Measurements from ENCODE around the gene PLXND1. TPM values are rescaled to one million over a fixed set of nuclear protein-coding genes. Genes with fewer than 3 reads are reported as not detected.

The PLXND1 gene
- total RNA-seq, 1 donor from 2014 or later, result 27.3 TPM

DNA sequence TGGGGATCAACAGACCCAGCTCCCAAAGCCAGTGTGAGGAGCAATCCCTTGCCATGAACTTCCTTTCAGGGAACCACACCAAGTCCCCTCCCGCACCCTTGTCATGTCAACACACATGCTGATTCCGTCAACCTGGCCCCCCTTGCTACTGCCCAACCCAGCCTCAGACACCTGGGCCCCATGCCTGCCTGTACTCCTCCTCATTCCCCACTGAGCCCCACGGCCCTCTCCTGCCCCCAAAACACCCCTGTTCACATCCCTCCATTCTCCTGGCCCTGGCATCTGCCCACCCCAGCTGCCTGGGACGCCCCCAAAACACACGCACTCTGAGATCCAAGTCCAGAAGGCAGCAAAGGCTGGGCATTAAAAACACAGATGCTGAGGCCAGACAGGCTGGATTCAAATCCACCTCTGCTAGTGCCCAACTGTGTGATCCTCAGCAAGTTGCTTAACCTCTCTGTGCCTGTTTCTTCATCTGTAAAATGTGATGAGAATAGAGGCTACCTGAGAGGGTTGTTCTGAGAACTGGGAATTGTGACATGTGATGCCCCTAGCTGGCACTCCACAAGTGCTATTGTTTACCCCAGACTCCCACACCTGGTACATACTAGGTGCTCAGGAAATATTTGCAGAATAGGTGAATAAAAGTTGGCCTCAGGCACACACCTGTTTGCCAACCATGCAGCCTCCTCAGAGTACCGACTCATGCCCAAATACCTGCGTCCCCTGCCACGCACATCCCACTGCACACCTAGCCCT, 2.3 kb downstream of the PLXND1 start:
- TF ChIP-seq, protein P1, sequence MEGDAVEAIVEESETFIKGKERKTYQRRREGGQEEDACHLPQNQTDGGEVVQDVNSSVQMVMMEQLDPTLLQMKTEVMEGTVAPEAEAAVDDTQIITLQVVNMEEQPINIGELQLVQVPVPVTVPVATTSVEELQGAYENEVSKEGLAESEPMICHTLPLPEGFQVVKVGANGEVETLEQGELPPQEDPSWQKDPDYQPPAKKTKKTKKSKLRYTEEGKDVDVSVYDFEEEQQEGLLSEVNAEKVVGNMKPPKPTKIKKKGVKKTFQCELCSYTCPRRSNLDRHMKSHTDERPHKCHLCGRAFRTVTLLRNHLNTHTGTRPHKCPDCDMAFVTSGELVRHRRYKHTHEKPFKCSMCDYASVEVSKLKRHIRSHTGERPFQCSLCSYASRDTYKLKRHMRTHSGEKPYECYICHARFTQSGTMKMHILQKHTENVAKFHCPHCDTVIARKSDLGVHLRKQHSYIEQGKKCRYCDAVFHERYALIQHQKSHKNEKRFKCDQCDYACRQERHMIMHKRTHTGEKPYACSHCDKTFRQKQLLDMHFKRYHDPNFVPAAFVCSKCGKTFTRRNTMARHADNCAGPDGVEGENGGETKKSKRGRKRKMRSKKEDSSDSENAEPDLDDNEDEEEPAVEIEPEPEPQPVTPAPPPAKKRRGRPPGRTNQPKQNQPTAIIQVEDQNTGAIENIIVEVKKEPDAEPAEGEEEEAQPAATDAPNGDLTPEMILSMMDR (conservative IDR thresholded peaks at IDR 0.05; ENCODE audit: low read depth, low read length), result no peak
- DNase-seq (ENCODE audit: low read depth), result no peak
- H3K4me3 ChIP-seq (ENCODE audit: low read depth, low read length), result no peak overlapping the region

GRCh38 chr3:129603561-129603942, 2.9 kb downstream of the PLXND1 start:
- TF ChIP-seq, protein P1 (conservative IDR thresholded peaks at IDR 0.05; ENCODE audit: low read depth, low read length), result no peak
- no peak for DNase-seq (ENCODE audit: low read depth)
- H3K4me3 ChIP-seq (ENCODE audit: low read depth, low read length), result no peak overlapping the region

DNA sequence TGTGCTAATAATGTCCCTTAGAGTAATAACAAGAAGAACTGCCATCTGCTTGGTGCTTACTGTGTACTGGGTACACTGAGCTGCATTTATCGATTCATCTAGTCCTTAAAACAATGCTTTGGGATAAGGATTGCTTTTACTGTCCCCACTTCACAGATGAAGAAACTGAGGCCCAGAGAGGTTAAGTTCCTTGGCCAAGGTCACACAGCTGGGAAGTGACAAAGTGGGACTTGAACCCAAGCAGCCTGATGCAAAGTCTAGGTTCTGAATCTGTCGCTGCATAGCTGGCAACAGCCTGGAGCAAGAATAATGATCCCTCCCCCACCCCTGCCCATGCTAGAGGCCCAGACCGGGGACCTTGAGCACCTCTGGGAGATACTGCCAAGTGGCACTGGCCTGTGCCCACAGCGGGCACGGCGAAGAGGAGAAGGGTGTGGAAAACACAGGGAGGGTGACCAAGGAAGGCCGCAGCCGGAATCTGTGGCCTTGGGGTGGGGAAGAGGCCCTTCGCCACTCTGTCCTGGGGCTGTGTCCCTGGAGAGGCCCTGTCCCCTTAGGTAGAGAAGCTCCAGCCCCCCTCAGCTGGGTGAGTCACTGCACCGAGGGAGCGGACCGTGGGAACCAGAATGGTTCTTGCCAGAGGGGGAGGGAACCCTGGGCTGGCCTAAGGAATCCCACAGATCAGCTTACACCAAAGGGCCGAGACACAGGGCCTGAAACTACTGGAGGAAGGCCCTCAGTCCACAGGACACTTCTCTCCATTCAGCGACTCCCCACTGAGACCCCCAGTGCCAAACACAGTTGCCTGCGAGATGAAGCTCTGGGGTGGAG, 3.5 kb downstream of the PLXND1 start:
- TF ChIP-seq, protein P1 (conservative IDR thresholded peaks at IDR 0.05; ENCODE audit: low read depth, low read length), result no peak
- DNase-seq (ENCODE audit: low read depth), result no peak
- H3K4me3 ChIP-seq (ENCODE audit: low read depth, low read length), result no peak overlapping the region

DNA sequence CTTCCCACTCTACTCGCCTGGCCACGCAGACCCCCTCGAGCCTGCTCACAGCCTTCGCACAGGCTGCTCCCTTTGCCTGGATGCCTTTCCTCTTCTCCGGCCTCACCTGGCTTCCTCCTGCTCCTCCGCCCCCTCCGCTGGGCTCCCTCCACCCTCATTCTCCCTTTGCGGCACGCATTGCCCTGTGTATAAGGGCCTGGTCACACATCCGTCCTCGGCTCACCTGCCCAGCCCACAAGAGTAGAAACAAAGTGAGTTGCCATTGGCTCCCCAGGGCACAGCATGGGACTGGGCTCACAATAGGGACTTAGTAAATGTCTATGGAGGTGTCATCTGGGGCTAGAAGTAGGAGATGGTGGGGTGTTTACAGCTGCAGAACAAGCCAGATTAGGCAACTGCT, 4.2 kb downstream of the PLXND1 start:
- TF ChIP-seq, protein P1 (conservative IDR thresholded peaks at IDR 0.05; ENCODE audit: low read depth, low read length), result no peak
- no peak for DNase-seq (ENCODE audit: low read depth)
- no peak overlapping the region for H3K4me3 ChIP-seq (ENCODE audit: low read depth, low read length)

GRCh38 chr3:129601713-129602112, 4.8 kb downstream of the PLXND1 start:
- no peak overlapping the region for H3K4me3 ChIP-seq (ENCODE audit: low read depth, low read length)
- DNase-seq (ENCODE audit: low read depth), result no peak
- TF ChIP-seq, protein P1 (conservative IDR thresholded peaks at IDR 0.05; ENCODE audit: low read depth, low read length), result no peak

GRCh38 chr3:129600348-129600747, 6.1 kb downstream of the PLXND1 start:
- TF ChIP-seq, protein P1 (conservative IDR thresholded peaks at IDR 0.05; ENCODE audit: low read depth, low read length), result no peak
- no peak for DNase-seq (ENCODE audit: low read depth)

More at GRCh38 chr3:129600348-129600747, 6.1 kb downstream of the PLXND1 start:
- H3K4me3 ChIP-seq (ENCODE audit: low read depth, low read length), result no peak overlapping the region
